HepG2 (cell line): ENCODE measurements around the gene MICAL3. TPM values are rescaled to one million over a fixed set of nuclear protein-coding genes. Genes with fewer than 3 reads are reported as not detected.

Source experiments
- E2F1 ChIP-seq: sonication (generic); formaldehyde crosslinking; IDR thresholded peaks from 2 replicates; pipeline ENCODE4 v1.5.0; 2020; ENCODE audit warnings: missing genetic modification reagents
- ETS1 ChIP-seq: sonication (generic); formaldehyde crosslinking; IDR thresholded peaks from 2 replicates; pipeline ENCODE4 v1.4.0; 2020; ENCODE audit warnings: missing genetic modification reagents
- MAFF ChIP-seq: IDR thresholded peaks from 2 replicates; pipeline ENCODE4 v1.6.1; 2011; ENCODE audit warnings: low read depth, low read length, improper control_type of control experiment
- MED8 ChIP-seq: sonication (generic); formaldehyde crosslinking; IDR thresholded peaks from 2 replicates; pipeline ENCODE4 v1.8.1; 2023; ENCODE audit warnings: mild to moderate bottlenecking, missing genetic modification reagents; ENCODE audit not compliant: insufficient replicate concordance
- MIER3 ChIP-seq: IDR thresholded peaks from 2 replicates; pipeline ENCODE4 v1.6.1; 2016; ENCODE audit warnings: missing compliant biosample characterization, borderline replicate concordance
- MIXL1 ChIP-seq: IDR thresholded peaks from 2 replicates; pipeline ENCODE4 v1.6.1; 2016
- PREB ChIP-seq: sonication (generic); formaldehyde crosslinking; IDR thresholded peaks from 2 replicates; pipeline ENCODE4 v1.4.0; 2020; ENCODE audit warnings: missing genetic modification reagents
- RBAK ChIP-seq: sonication (generic); formaldehyde crosslinking; IDR thresholded peaks from 2 replicates; pipeline ENCODE4 v1.5.1; 2020; ENCODE audit warnings: mild to moderate bottlenecking, missing genetic modification reagents
- SOX5 ChIP-seq: IDR thresholded peaks from 2 replicates; pipeline ENCODE4 v1.6.1; 2016; ENCODE audit warnings: borderline replicate concordance
- SSRP1 ChIP-seq: IDR thresholded peaks from 2 replicates; pipeline ENCODE4 v1.6.1; 2016; ENCODE audit warnings: control low read depth
- XBP1 ChIP-seq: sonication (generic); formaldehyde crosslinking; IDR thresholded peaks from 2 replicates; pipeline ENCODE4 v1.5.0; 2020; ENCODE audit warnings: missing genetic modification reagents
- ZKSCAN1 ChIP-seq: fragments of 150-350 bp; IDR thresholded peaks from 2 replicates; pipeline ENCODE4 v1.6.1; 2014; ENCODE audit warnings: low read length
- ZNF547 ChIP-seq: sonication (generic); formaldehyde crosslinking; IDR thresholded peaks from 2 replicates; pipeline ENCODE4 v1.5.1; 2020; ENCODE audit warnings: mild to moderate bottlenecking, missing genetic modification reagents
- ZNF672 ChIP-seq: sonication (generic); formaldehyde crosslinking; IDR thresholded peaks from 2 replicates; pipeline ENCODE4 v1.8.1; 2022; ENCODE audit warnings: missing genetic modification reagents
- ZNF703 ChIP-seq: sonication (generic); formaldehyde crosslinking; IDR thresholded peaks from 2 replicates; pipeline ENCODE4 v1.5.1; 2020; ENCODE audit warnings: missing genetic modification reagents, mild to moderate bottlenecking, moderate library complexity, borderline replicate concordance
- ZNF782 ChIP-seq: sonication (generic); formaldehyde crosslinking; IDR thresholded peaks from 2 replicates; pipeline ENCODE4 v1.4.0; 2020; ENCODE audit warnings: missing genetic modification reagents, mild to moderate bottlenecking, borderline replicate concordance
- ZNF788 ChIP-seq: sonication (generic); formaldehyde crosslinking; IDR thresholded peaks from 2 replicates; pipeline ENCODE4 v1.5.0; 2020; ENCODE audit warnings: mild to moderate bottlenecking, missing genetic modification reagents, borderline replicate concordance
- ZSCAN21 ChIP-seq: sonication (generic); formaldehyde crosslinking; IDR thresholded peaks from 2 replicates; pipeline ENCODE4 v1.8.0; 2022; ENCODE audit warnings: mild to moderate bottlenecking, missing genetic modification reagents, moderate library complexity, borderline replicate concordance
- polyA plus RNA-seq, 8 experiments: library from polyadenylated mRNA; depleted of rRNA in 3 of 8; stranded (reverse) in 7 of 8; unstranded in 1 of 8; fragments of >200 nt; fragmentation: Illumina TruSeq in 4 of 8; extraction: Trizol in 4 of 8; gene quantifications; 2 replicates each; pipeline versions ENCODE4 v1.2.1 to v1.2.3, GENCODE V29; 2011 to 2016; ENCODE audit warnings: low read depth in 4 of 8, missing spikeins in 1 of 8, mixed read lengths in 1 of 8; ENCODE audit not compliant: insufficient read depth in 1 of 8
- total RNA-seq, 5 experiments: library from RNA; depleted of rRNA; stranded (reverse); fragments of >200 nt; fragmentation: Illumina TruSeq; extraction: Trizol; gene quantifications; 2 replicates each; pipeline ENCODE4 v1.2.3, GENCODE V29; 2016; ENCODE audit warnings: low read depth in 1 of 5
- TF ChIP-seq, protein P1 (sequence below): sonication (generic); formaldehyde crosslinking; IDR thresholded peaks from 2 replicates; pipeline ENCODE4 v1.4.0; 2020; ENCODE audit warnings: missing genetic modification reagents
- TF ChIP-seq, protein P2 (sequence below): sonication (generic); formaldehyde crosslinking; conservative IDR thresholded peaks from 2 replicates; pipeline ENCODE4 v1.8.1; 2023; ENCODE audit warnings: missing genetic modification reagents

The MICAL3 gene
- total and polyA plus RNA-seq, 2 of the 13 experiments (the other 11 are each of a cell fraction or from before 2014, with no cell fraction given), result 5.3 to 12.5 TPM

DNA sequence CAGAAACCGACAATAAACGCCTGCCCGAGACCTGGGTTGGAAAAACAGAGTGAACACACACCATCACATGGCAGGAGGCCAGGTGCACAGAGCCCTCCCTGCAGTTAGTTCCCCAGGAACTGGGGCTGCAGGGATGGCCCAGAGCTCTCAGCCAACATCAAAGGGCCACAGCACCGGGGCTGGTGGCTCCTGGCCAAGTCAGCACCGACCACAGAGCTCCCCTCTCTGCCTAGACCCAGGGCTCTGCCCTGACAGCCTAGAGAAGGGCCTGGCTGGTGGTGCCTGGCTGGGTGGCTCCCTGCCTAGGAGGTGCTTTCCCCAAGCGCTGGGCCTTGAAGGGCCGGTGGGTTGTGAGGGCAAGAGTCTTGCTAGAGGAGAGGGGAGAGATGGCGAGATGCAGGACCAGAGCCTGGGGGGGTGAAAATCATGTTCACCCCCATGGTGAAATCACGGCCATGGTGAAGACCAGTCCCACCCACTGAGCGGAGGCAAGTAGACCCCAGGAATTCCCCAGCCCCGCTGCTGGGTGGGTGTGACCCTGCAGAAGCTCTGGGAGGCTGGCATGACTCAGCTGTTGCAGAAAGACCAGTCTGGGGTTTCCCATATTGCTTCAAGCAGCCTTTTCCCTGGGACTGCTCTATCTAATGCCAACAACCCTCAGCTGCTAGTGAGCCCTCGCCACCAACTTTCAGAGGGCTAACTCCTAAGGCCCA, 242.9 kb downstream of the MICAL3 start (continued):
- peak; percentile 64; the same call in 1 of the 2 replicates for TF ChIP-seq ZNF788 (CRISPR knock-in tag)
- TF ChIP-seq ETS1 (CRISPR knock-in tag), result no peak
- TF ChIP-seq, protein P1, sequence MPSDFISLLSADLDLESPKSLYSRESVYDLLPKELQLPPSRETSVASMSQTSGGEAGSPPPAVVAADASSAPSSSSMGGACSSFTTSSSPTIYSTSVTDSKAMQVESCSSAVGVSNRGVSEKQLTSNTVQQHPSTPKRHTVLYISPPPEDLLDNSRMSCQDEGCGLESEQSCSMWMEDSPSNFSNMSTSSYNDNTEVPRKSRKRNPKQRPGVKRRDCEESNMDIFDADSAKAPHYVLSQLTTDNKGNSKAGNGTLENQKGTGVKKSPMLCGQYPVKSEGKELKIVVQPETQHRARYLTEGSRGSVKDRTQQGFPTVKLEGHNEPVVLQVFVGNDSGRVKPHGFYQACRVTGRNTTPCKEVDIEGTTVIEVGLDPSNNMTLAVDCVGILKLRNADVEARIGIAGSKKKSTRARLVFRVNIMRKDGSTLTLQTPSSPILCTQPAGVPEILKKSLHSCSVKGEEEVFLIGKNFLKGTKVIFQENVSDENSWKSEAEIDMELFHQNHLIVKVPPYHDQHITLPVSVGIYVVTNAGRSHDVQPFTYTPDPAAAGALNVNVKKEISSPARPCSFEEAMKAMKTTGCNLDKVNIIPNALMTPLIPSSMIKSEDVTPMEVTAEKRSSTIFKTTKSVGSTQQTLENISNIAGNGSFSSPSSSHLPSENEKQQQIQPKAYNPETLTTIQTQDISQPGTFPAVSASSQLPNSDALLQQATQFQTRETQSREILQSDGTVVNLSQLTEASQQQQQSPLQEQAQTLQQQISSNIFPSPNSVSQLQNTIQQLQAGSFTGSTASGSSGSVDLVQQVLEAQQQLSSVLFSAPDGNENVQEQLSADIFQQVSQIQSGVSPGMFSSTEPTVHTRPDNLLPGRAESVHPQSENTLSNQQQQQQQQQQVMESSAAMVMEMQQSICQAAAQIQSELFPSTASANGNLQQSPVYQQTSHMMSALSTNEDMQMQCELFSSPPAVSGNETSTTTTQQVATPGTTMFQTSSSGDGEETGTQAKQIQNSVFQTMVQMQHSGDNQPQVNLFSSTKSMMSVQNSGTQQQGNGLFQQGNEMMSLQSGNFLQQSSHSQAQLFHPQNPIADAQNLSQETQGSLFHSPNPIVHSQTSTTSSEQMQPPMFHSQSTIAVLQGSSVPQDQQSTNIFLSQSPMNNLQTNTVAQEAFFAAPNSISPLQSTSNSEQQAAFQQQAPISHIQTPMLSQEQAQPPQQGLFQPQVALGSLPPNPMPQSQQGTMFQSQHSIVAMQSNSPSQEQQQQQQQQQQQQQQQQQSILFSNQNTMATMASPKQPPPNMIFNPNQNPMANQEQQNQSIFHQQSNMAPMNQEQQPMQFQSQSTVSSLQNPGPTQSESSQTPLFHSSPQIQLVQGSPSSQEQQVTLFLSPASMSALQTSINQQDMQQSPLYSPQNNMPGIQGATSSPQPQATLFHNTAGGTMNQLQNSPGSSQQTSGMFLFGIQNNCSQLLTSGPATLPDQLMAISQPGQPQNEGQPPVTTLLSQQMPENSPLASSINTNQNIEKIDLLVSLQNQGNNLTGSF (CRISPR knock-in tag), result no peak
- TF ChIP-seq MAFF, result no peak; the same call in 1 of the 2 replicates
- no peak for TF ChIP-seq ZKSCAN1
- TF ChIP-seq MIXL1, result no peak
- TF ChIP-seq ZNF547 (CRISPR knock-in tag), result peak; percentile 73; the same call in 1 of the 2 replicates
- TF ChIP-seq SSRP1 (CRISPR knock-in tag), result 0 out of 2 replicates have a peak, but pooled peaks have one; percentile 65
- TF ChIP-seq ZSCAN21 (CRISPR knock-in tag), result no peak; the same call in 1 of the 2 replicates
- TF ChIP-seq PREB, result no peak
- TF ChIP-seq ZNF672 (CRISPR knock-in tag), result no peak
- TF ChIP-seq XBP1 (CRISPR knock-in tag), result no peak
- no peak for TF ChIP-seq RBAK (CRISPR knock-in tag)
- no peak for TF ChIP-seq ZNF782 (CRISPR knock-in tag)
- no peak for TF ChIP-seq MIER3 (CRISPR knock-in tag)
- peak; percentile 38; the same call in 1 of the 2 replicates for TF ChIP-seq SOX5 (CRISPR knock-in tag)
- TF ChIP-seq E2F1, result no peak
- TF ChIP-seq ZNF703, result no peak
- TF ChIP-seq, protein P2, sequence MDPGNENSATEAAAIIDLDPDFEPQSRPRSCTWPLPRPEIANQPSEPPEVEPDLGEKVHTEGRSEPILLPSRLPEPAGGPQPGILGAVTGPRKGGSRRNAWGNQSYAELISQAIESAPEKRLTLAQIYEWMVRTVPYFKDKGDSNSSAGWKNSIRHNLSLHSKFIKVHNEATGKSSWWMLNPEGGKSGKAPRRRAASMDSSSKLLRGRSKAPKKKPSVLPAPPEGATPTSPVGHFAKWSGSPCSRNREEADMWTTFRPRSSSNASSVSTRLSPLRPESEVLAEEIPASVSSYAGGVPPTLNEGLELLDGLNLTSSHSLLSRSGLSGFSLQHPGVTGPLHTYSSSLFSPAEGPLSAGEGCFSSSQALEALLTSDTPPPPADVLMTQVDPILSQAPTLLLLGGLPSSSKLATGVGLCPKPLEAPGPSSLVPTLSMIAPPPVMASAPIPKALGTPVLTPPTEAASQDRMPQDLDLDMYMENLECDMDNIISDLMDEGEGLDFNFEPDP (CRISPR knock-in tag), result no peak
- no peak for TF ChIP-seq MED8 (CRISPR knock-in tag)
